ENCODE measurements around the gene DNAH11. TPM values are rescaled to one million over a fixed set of nuclear protein-coding genes. Genes with fewer than 3 reads are reported as not detected.

DNAH11 gene
- total and polyA plus RNA-seq, 9 of the 15 experiments (the other 6 are each of a cell fraction or from before 2014, with no cell fraction given), result under 0.01 TPM; not detected in 7

DNA sequence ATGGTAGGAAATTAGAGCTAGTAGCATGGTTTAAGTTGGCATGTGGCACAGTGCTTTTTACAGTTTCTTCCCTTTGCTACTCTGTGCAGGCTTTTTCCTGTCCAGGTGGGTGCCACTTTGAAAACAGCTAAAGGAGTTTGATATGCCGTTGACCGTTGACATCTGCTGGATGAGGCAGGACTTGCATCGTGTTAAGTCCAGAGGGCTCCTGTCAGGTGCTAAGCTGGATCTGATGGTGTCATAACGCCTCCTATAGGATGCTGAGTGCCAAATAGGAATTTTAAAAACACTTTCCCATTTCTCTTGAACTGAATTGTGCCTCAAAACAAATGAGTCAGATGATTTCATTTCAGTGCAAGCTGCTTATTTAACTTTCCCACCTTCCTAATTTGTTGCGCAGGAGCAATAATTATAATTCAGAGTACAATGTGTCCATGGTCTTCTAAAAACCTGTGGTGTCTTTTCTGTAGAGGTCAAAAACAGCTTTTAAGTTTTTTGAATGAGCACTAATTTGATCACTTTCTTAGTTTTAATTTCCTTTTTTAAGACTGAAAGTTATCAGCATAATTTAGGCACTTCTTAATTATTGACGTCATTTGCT, 224.6 kb downstream of the DNAH11 start (continued):
- TF ChIP-seq, protein P1, sequence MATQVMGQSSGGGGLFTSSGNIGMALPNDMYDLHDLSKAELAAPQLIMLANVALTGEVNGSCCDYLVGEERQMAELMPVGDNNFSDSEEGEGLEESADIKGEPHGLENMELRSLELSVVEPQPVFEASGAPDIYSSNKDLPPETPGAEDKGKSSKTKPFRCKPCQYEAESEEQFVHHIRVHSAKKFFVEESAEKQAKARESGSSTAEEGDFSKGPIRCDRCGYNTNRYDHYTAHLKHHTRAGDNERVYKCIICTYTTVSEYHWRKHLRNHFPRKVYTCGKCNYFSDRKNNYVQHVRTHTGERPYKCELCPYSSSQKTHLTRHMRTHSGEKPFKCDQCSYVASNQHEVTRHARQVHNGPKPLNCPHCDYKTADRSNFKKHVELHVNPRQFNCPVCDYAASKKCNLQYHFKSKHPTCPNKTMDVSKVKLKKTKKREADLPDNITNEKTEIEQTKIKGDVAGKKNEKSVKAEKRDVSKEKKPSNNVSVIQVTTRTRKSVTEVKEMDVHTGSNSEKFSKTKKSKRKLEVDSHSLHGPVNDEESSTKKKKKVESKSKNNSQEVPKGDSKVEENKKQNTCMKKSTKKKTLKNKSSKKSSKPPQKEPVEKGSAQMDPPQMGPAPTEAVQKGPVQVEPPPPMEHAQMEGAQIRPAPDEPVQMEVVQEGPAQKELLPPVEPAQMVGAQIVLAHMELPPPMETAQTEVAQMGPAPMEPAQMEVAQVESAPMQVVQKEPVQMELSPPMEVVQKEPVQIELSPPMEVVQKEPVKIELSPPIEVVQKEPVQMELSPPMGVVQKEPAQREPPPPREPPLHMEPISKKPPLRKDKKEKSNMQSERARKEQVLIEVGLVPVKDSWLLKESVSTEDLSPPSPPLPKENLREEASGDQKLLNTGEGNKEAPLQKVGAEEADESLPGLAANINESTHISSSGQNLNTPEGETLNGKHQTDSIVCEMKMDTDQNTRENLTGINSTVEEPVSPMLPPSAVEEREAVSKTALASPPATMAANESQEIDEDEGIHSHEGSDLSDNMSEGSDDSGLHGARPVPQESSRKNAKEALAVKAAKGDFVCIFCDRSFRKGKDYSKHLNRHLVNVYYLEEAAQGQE (IDR thresholded peaks at IDR 0.05; ENCODE audit: borderline replicate concordance), result peak; percentile 71; the same call in 1 of the 2 replicates
- TF ChIP-seq, protein P1 (CRISPR knock-in tag; IDR thresholded peaks at IDR 0.05; ENCODE audit: low read depth), result no peak
- peak; percentile 11 for TF ChIP-seq MEIS2 (IDR thresholded peaks at IDR 0.05; ENCODE audit: partially characterized antibody)
- TF ChIP-seq, protein P2, sequence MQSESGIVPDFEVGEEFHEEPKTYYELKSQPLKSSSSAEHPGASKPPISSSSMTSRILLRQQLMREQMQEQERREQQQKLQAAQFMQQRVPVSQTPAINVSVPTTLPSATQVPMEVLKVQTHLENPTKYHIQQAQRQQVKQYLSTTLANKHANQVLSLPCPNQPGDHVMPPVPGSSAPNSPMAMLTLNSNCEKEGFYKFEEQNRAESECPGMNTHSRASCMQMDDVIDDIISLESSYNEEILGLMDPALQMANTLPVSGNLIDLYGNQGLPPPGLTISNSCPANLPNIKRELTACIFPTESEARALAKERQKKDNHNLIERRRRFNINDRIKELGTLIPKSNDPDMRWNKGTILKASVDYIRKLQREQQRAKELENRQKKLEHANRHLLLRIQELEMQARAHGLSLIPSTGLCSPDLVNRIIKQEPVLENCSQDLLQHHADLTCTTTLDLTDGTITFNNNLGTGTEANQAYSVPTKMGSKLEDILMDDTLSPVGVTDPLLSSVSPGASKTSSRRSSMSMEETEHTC (IDR thresholded peaks at IDR 0.05), result 0 out of 2 replicates have a peak, but pooled peaks have one; percentile 36

All from K562 (cell line).